Osteocyte (in vitro differentiated cells): Measurements from ENCODE around the gene RABL6. TPM values are rescaled to one million over a fixed set of nuclear protein-coding genes. Genes with fewer than 3 reads are reported as not detected.
A peak's percentile ranks its signal among the peaks of the same experiment; 100 is the strongest.
"Not testable (repeated sequence)": the region's sequence is repeated elsewhere in the genome, so short reads cannot be mapped to it uniquely, and the experiment has no call there.

Source experiments
- DNase-seq: peaks from one replicate; pipeline ENCODE4 v3.0.0; 2021; ENCODE audit warnings: mixed read lengths; ENCODE audit not compliant: unreplicated experiment; ENCODE audit errors: extremely low spot score
- H3K27ac Mint-ChIP-seq: one replicate; pipeline ENCODE4 v1.8.0; 2021; ENCODE audit warnings: mild to moderate bottlenecking, mixed read lengths; ENCODE audit not compliant: unreplicated experiment
- H3K27me3 Mint-ChIP-seq: one replicate; pipeline ENCODE4 v1.8.0; 2021; ENCODE audit warnings: mixed read lengths; ENCODE audit not compliant: unreplicated experiment
- H3K36me3 Mint-ChIP-seq: one replicate; pipeline ENCODE4 v1.8.0; 2021; ENCODE audit warnings: mixed read lengths; ENCODE audit not compliant: unreplicated experiment
- H3K4me1 Mint-ChIP-seq: one replicate; pipeline ENCODE4 v1.8.0; 2021; ENCODE audit warnings: mixed read lengths; ENCODE audit not compliant: unreplicated experiment
- H3K4me3 Mint-ChIP-seq: one replicate; pipeline ENCODE4 v1.8.0; 2021; ENCODE audit warnings: mild to moderate bottlenecking, moderate library complexity, mixed read lengths; ENCODE audit not compliant: unreplicated experiment
- H3K9me3 Mint-ChIP-seq: one replicate; pipeline ENCODE4 v1.8.0; 2021; ENCODE audit warnings: mixed read lengths; ENCODE audit not compliant: unreplicated experiment
- total RNA-seq: library from RNA; stranded (reverse); gene quantifications from 2 replicates; pipeline ENCODE4 v1.2.1, GENCODE V29; 2021
- TF ChIP-seq, protein P1 (sequence below): fragments of 200-600 bp; sonication (generic); IDR thresholded peaks from 2 replicates; pipeline ENCODE4 v1.5.0; 2021; ENCODE audit warnings: antibody characterized with exemption, mild to moderate bottlenecking, moderate library complexity

RABL6 gene
- total RNA-seq, 1 donor from 2014 or later: 84.7 TPM

DNA sequence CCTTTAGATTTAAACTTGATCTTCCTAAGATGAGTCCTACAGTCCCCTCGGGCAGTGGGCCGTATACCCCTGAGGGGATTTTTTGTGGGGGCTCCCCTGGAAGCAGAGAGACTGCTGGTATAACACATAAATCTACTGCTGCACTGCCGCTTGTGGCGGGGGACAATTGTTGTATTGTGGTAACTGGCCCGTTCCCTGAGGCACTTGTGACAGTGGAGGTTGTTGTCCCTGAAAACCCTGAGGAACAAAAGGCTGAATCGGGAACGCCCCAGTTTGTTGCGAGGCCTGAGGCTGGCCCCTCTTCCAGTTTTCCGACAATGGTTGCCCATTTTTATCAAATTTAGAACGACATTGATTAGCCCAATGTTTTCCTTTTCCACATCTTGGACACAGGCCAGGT is 21.3 kb upstream of the RABL6 start:
- peaks cover 19% of the 10 kb centered on the region for H3K27me3 Mint-ChIP-seq
- H3K36me3 Mint-ChIP-seq: no peaks in the 10 kb centered on the region
- H3K27ac Mint-ChIP-seq: no peak overlapping the region
- no peak overlapping the region for H3K4me3 Mint-ChIP-seq
- TF ChIP-seq, protein P1, sequence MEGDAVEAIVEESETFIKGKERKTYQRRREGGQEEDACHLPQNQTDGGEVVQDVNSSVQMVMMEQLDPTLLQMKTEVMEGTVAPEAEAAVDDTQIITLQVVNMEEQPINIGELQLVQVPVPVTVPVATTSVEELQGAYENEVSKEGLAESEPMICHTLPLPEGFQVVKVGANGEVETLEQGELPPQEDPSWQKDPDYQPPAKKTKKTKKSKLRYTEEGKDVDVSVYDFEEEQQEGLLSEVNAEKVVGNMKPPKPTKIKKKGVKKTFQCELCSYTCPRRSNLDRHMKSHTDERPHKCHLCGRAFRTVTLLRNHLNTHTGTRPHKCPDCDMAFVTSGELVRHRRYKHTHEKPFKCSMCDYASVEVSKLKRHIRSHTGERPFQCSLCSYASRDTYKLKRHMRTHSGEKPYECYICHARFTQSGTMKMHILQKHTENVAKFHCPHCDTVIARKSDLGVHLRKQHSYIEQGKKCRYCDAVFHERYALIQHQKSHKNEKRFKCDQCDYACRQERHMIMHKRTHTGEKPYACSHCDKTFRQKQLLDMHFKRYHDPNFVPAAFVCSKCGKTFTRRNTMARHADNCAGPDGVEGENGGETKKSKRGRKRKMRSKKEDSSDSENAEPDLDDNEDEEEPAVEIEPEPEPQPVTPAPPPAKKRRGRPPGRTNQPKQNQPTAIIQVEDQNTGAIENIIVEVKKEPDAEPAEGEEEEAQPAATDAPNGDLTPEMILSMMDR: no peak
- H3K4me1 Mint-ChIP-seq: peaks cover 16% of the 10 kb centered on the region
- no peak for DNase-seq
- no peaks in the 10 kb centered on the region for H3K9me3 Mint-ChIP-seq

DNA sequence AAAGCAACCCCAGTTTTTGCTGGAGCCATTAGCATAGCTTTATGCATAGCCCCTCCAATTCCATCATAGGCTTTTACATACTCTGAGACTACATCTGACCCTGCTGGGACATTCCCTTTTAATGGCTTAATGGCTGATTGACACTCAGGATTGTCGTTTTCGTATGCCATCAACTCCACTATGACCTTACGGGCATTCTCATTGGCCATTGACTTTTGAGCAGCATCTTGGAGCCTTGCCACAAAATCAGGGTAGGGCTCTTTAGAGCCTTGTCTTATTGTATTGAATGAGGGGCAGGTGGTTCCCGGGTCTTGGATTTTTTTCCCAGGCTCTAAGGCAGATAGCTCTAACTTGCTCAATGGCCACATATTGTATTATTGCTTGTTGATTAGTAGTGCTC is 20.8 kb upstream of the RABL6 start:
- H3K27me3 Mint-ChIP-seq: peaks cover 18% of the 10 kb centered on the region
- H3K4me1 Mint-ChIP-seq: peaks cover 18% of the 10 kb centered on the region
- H3K9me3 Mint-ChIP-seq, H3K4me3 Mint-ChIP-seq, DNase-seq, H3K36me3 Mint-ChIP-seq, H3K27ac Mint-ChIP-seq: not testable (repeated sequence)

DNA sequence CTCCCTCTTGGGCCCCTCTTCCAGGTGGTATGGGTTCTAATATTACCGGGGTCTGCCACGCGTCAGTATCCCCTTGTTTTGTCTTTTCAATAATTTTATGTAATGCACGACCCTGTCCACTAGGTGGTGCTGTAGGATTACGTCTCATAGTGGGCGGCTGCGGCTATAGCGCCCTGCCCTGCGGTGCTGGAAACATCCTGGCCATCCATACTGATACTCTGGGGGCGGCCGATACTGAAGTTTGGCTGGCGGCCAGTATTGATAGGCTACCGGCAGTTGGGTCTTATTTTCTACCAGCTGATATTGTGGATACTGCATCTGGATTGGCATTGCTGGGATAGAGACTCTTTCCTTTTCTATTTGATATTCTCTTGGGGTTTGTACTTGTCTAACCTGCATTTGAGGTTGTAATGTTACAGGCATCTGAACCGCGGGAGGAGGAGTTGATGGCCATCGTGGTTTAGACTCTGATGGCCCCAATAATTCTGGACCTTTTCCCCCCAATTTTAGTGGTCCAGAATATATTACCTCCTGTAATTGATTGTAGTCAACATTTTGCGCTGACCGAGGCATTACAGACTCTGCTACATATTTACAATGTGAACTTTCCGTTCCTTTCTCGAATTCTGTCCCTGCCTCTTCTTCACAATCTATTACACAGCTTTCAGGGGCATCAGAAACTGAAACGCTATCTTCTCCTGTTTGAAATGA is 19.9 kb upstream of the RABL6 start:
- TF ChIP-seq, protein P1: peak; percentile 89
- peaks cover 19% of the 10 kb centered on the region for H3K4me1 Mint-ChIP-seq
- no peak overlapping the region for H3K4me3 Mint-ChIP-seq
- H3K27me3 Mint-ChIP-seq: peaks cover 10% of the 10 kb centered on the region
- no peaks in the 10 kb centered on the region for H3K9me3 Mint-ChIP-seq
- H3K27ac Mint-ChIP-seq: no peak overlapping the region
- no peak for DNase-seq
- H3K36me3 Mint-ChIP-seq: no peaks in the 10 kb centered on the region

DNA sequence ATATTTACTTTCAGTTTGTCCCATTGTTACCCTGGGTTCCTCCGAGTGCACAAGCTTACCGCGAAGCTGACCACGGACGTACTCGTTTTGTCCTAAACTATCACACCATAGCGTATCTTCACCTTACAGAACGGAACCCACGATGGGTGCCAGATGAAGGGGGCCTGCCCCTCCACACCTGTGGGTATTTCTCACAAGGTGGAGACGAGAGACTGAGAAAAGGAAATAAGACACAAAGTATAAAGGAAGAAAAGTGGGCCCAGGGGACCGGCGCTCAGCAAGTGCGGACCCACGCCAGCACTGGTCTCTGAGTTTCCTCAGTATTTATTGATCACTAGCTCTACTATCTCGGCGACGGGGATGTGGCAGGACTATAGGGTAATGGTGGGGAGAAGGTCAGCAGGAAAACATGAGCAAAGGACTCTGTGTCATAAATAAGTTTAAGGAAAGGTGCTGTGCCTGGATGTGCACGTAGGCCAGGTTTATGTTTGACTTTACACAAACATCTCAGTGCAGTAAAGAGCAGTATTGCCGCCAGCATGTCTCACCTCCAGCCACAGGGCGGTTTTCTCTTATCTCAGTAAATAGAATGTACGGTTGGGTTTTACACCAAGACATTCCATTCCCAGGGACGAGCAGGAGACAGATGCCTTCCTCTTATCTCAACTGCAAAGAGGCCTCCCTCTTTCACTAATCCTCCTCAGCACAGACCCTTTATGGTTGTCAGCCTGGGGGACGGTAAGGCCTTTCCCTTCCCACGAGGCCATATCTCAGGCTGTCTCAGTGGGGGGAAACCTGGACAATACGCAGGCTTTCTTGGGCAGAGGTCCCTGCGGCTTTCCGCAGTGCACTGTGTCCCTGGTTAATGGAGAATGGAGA is 18.9 kb upstream of the RABL6 start:
- H3K9me3 Mint-ChIP-seq, H3K27ac Mint-ChIP-seq, H3K27me3 Mint-ChIP-seq, H3K4me3 Mint-ChIP-seq, H3K36me3 Mint-ChIP-seq, DNase-seq: not testable (repeated sequence)
- H3K4me1 Mint-ChIP-seq: peaks cover 19% of the 10 kb centered on the region

DNA sequence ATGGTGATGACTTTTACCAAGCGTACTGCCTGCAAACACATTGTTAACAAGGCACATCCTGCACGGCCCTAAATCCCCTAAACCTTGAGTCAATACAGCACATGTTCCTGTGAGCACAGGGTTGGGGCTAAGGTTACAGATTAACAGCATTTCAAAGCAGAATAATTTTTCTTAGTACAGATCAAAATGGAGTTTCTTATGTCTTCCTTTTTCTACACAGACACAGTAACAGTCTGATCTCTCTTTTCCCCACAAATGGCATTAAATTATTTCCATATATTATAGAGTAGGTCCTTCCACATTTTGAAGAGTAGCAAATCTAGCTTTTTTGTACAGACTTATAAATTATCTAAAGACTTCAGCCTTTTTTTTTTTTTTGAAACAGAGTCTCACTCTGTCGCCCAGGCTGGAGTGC is 18.2 kb upstream of the RABL6 start:
- no peak overlapping the region for H3K4me3 Mint-ChIP-seq

More for the DNA sequence above, 18.2 kb upstream of the RABL6 start:
- DNase-seq: no peak
- Mint-ChIP-seq H3K4me1 (peaks cover 19% of the 10 kb centered on the region), H3K36me3 (no peaks in the 10 kb centered on the region), H3K9me3 (no peaks in the 10 kb centered on the region), H3K27me3 (peaks cover 7% of the 10 kb centered on the region), H3K27ac (no peak overlapping the region)
- TF ChIP-seq, protein P1: no peak
